SU-DHL-6 (cell line): ENCODE measurements around the gene NUBP2.
A peak's percentile ranks its signal among the peaks of the same experiment; 100 is the strongest.

Source experiments
- H2AFZ ChIP-seq: fragments of 200-600 bp; sonication (generic); 2 replicates; pipeline ENCODE4 v1.6.1; 2014; ENCODE audit warnings: low read depth, mild to moderate bottlenecking, moderate library complexity, mixed read lengths, antibody characterized with exemption, low read length; ENCODE audit not compliant: severe bottlenecking
- H3F3A ChIP-seq: fragments of 200-600 bp; shearing (Covaris generic); 2 replicates; pipeline ENCODE4 v1.6.0; 2016; ENCODE audit warnings: antibody characterized with exemption, mild to moderate bottlenecking; ENCODE audit not compliant: insufficient read depth
- H3K27ac ChIP-seq: fragments of 200-600 bp; sonication (generic); 2 replicates; pipeline ENCODE4 v1.5.1; 2016; ENCODE audit warnings: low read depth, mild to moderate bottlenecking, low read length, moderate library complexity, mixed read lengths
- H3K27me3 ChIP-seq: fragments of 200-600 bp; sonication (generic), shearing (Covaris generic); 2 replicates; pipeline ENCODE4 v1.6.0; 2014; ENCODE audit warnings: mild to moderate bottlenecking, low read length
- H3K36me3 ChIP-seq: fragments of 200-600 bp; sonication (generic); 2 replicates; pipeline ENCODE4 v1.6.1; 2014; ENCODE audit warnings: mild to moderate bottlenecking, low read length, mixed read lengths
- H3K4me2 ChIP-seq: fragments of 300-600, 200-600 bp; shearing (Covaris generic), sonication (generic); 2 replicates; pipeline ENCODE4 v1.6.0; 2014; ENCODE audit warnings: low read length, low read depth, mild to moderate bottlenecking; ENCODE audit not compliant: poor library complexity, severe bottlenecking
- H3K4me3 ChIP-seq: fragments of 200-600 bp; sonication (generic); 2 replicates; pipeline ENCODE4 v1.5.1; 2014; ENCODE audit warnings: antibody characterized with exemption, low read length, mild to moderate bottlenecking, mixed read lengths; ENCODE audit not compliant: insufficient read depth, poor library complexity, severe bottlenecking
- H3K79me2 ChIP-seq: fragments of 200-600 bp; sonication (generic); 2 replicates; pipeline ENCODE4 v1.6.1; 2014; ENCODE audit warnings: mild to moderate bottlenecking, low read length, moderate library complexity; ENCODE audit not compliant: insufficient read depth
- H3K9ac ChIP-seq: fragments of 200-600 bp; sonication (generic); 2 replicates; pipeline ENCODE4 v1.7.0; 2014; ENCODE audit warnings: mild to moderate bottlenecking, low read length
- H3K9me2 ChIP-seq: fragments of 200-600 bp; sonication (generic); replicated peaks from 2 replicates; pipeline ENCODE4 v1.6.1; 2014; ENCODE audit warnings: low read length; ENCODE audit not compliant: insufficient read depth
- H3K9me3 ChIP-seq: fragments of 200-600 bp; sonication (generic); 2 replicates; pipeline ENCODE4 v1.6.1; 2014; ENCODE audit warnings: low read length, mixed read lengths; ENCODE audit not compliant: insufficient read depth
- H4K20me1 ChIP-seq: fragments of 200-600 bp; sonication (generic); 2 replicates; pipeline ENCODE4 v1.6.1; 2014; ENCODE audit warnings: low read depth, mild to moderate bottlenecking, antibody characterized with exemption, low read length, moderate library complexity, mixed read lengths
- EZH2phosphoT487 ChIP-seq: fragments of 200-600 bp; sonication (generic), shearing (Covaris generic); conservative IDR thresholded peaks from 2 replicates; pipeline ENCODE4 v1.6.1; 2018; ENCODE audit warnings: mild to moderate bottlenecking, antibody characterized with exemption, low read length, moderate library complexity, mixed read lengths
- TF ChIP-seq, protein P1 (sequence below): fragments of 200-600 bp; sonication (generic); IDR thresholded peaks from one replicate; pipeline ENCODE4 v1.5.1; 2017; ENCODE audit warnings: antibody characterized with exemption, mild to moderate bottlenecking, low read length, moderate library complexity; ENCODE audit not compliant: insufficient read depth, poor library complexity, severe bottlenecking

NUBP2 gene

DNA sequence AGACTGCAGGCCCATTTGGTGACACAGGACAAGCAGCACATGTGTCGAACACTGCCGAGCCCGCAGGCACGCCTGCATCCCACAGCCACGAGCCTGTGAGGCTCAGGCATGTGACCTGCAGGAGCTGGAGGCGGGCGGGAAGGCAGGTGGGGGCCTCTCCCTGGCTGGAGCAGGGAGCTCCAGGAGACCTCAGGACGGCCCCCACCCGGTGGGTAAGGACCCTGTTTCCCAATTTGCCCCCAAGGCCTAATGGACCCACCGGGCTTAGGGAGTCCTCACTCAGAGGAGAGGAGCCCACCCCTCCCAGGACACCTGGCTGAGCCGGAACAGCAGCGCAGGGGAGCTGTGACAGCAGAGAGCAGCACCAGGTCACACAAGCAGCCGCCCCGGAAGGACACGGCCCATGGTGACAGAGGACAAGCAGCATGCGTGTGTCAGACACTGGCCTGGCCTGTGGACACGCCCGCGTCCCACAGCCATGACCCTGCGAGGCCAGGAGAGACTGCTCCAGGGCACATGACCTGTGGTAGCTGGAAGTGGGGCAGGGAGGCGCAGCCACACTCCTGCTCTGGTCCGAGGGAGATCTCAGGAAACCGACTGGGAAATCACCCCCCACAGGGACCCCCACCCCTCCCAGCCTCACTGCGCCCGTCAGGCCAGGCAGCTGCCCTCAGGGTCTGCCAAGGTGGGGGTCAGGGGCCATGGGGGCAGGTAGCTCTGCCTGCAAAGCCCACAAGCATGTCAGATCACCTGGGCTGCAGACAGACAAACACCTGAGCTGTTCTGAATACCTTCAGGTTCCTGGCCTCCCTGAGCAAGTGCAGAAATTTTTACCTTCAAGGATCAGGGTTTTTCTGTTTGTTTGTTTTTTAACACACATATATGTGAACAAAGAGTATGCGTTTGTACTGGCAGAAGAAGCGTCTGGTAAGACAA, 2.8 kb upstream of the NUBP2 start:
- Histone ChIP-seq H3K36me3 (no peaks in the 10 kb centered on the region), H3F3A (no peaks in the 10 kb centered on the region), H2AFZ (no peak overlapping the region), H3K9me2 (no peaks in the 10 kb centered on the region), H3K4me2 (no peak overlapping the region), H3K9me3 (no peaks in the 10 kb centered on the region), H3K4me3 (no peak overlapping the region), H3K79me2 (peaks cover 17% of the 10 kb centered on the region), H3K27ac (no peak overlapping the region), H3K27me3 (no peaks in the 10 kb centered on the region), H4K20me1 (no peaks in the 10 kb centered on the region), H3K9ac (no peak overlapping the region)
- TF ChIP-seq EZH2phosphoT487 = no peak
- TF ChIP-seq, protein P1, sequence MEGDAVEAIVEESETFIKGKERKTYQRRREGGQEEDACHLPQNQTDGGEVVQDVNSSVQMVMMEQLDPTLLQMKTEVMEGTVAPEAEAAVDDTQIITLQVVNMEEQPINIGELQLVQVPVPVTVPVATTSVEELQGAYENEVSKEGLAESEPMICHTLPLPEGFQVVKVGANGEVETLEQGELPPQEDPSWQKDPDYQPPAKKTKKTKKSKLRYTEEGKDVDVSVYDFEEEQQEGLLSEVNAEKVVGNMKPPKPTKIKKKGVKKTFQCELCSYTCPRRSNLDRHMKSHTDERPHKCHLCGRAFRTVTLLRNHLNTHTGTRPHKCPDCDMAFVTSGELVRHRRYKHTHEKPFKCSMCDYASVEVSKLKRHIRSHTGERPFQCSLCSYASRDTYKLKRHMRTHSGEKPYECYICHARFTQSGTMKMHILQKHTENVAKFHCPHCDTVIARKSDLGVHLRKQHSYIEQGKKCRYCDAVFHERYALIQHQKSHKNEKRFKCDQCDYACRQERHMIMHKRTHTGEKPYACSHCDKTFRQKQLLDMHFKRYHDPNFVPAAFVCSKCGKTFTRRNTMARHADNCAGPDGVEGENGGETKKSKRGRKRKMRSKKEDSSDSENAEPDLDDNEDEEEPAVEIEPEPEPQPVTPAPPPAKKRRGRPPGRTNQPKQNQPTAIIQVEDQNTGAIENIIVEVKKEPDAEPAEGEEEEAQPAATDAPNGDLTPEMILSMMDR = no peak

DNA sequence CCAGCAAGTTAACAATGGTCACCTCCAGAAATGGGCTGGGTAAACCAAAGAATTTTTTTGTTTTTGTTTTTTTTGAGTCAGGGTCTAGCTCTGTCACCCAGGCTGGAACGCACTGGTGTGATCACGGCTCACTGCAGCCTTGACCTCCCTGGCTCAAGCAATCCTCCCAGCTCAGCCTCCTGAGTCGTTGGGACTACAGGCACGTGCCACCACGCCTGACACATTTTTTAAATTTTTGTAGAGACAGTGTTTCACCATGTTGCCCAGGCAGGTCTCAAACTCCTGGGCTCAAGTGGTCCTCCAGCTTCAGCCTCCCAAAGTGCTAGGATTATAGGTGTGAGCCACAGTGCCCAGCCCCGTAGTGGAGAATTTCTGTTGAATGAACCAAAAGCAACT, 2.1 kb upstream of the NUBP2 start:
- H3K4me2 ChIP-seq = no peak overlapping the region
- no peak overlapping the region for H3K27ac ChIP-seq
- H3K9me2 ChIP-seq = no peaks in the 10 kb centered on the region
- TF ChIP-seq, protein P1 = no peak
- TF ChIP-seq EZH2phosphoT487 = no peak
- no peak overlapping the region for H3K9ac ChIP-seq
- no peaks in the 10 kb centered on the region for H3K9me3 ChIP-seq
- no peaks in the 10 kb centered on the region for H3K27me3 ChIP-seq
- H2AFZ ChIP-seq = no peak overlapping the region
- no peak overlapping the region for H3K4me3 ChIP-seq
- no peaks in the 10 kb centered on the region for H4K20me1 ChIP-seq
- peaks cover 24% of the 10 kb centered on the region for H3K79me2 ChIP-seq
- H3F3A ChIP-seq = no peaks in the 10 kb centered on the region
- H3K36me3 ChIP-seq = no peaks in the 10 kb centered on the region

DNA sequence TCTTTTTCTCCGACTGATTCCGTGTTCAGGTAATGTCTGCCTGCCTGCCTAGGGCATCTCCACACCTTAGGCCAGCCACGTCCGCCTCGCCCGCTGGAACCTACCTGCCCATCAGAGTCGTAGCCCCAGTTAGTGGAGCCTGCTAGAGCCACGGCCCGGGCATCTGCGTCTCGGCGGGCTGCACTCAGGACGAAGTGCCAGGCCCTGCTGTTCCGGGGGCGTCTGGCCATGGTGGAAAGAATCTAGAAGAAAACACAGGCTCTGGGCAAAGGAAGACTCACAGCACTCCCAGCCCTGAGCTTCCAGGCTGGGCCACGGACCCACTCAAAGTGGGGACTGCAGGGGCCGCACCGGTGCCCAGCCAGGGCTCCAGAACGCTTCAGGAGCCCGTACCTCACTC, 1.5 kb upstream of the NUBP2 start:
- Histone ChIP-seq H3F3A (no peaks in the 10 kb centered on the region), H3K36me3 (no peaks in the 10 kb centered on the region), H3K4me3 (peak overlapping the region; percentile 65), H3K27ac (no peak overlapping the region), H4K20me1 (no peaks in the 10 kb centered on the region), H2AFZ (no peak overlapping the region), H3K79me2 (peaks cover 26% of the 10 kb centered on the region), H3K9ac (peak overlapping the region; percentile 70), H3K27me3 (no peaks in the 10 kb centered on the region), H3K9me2 (no peaks in the 10 kb centered on the region), H3K9me3 (no peaks in the 10 kb centered on the region), H3K4me2 (peak overlapping the region; percentile 63)
- TF ChIP-seq, protein P1 = no peak
- no peak for TF ChIP-seq EZH2phosphoT487
